Smooth muscle cell (in vitro differentiated cells): Measurements from ENCODE around the gene MMRN1. TPM values are rescaled to one million over a fixed set of nuclear protein-coding genes. Genes with fewer than 3 reads are reported as not detected.

Experiments used
- DNase-seq: peaks from one replicate; lab custom pipeline; 2025; ENCODE audit not compliant: unreplicated experiment; lab: John Stamatoyannopoulos, UW
- H2AFZ ChIP-seq: fragments of 200-600 bp; sonication (generic); 2 replicates; pipeline ENCODE4 v1.6.0; 2016; ENCODE audit warnings: antibody characterized with exemption, low read depth, mild to moderate bottlenecking
- H3F3A ChIP-seq: fragments of 200-600 bp; sonication (generic); 2 replicates; pipeline ENCODE4 v1.6.0; 2017; ENCODE audit warnings: antibody characterized with exemption, low read depth
- H3K27ac ChIP-seq: fragments of 200-600 bp; sonication (generic); 2 replicates; pipeline ENCODE4 v1.5.1; 2016; ENCODE audit warnings: low read depth, mild to moderate bottlenecking
- H3K27me3 ChIP-seq: fragments of 200-600 bp; sonication (generic); 2 replicates; pipeline ENCODE4 v1.6.1; 2016; ENCODE audit warnings: low read depth, mild to moderate bottlenecking
- H3K36me3 ChIP-seq: fragments of 200-600 bp; sonication (generic); 2 replicates; pipeline ENCODE4 v1.5.1; 2016; ENCODE audit warnings: low read depth
- H3K4me1 ChIP-seq: fragments of 200-600 bp; sonication (generic); 2 replicates; pipeline ENCODE4 v1.5.1; 2016; ENCODE audit warnings: low read depth
- H3K4me2 ChIP-seq: fragments of 200-600 bp; sonication (generic); 2 replicates; pipeline ENCODE4 v1.6.0; 2016; ENCODE audit warnings: mild to moderate bottlenecking
- H3K4me3 ChIP-seq: fragments of 200-600 bp; sonication (generic); 2 replicates; pipeline ENCODE4 v1.5.1; 2016; ENCODE audit warnings: mild to moderate bottlenecking
- H3K79me2 ChIP-seq: fragments of 200-600 bp; sonication (generic); 2 replicates; pipeline ENCODE4 v1.6.0; 2016; ENCODE audit warnings: low read depth, mild to moderate bottlenecking
- H3K9ac ChIP-seq: fragments of 200-600 bp; sonication (generic); 2 replicates; pipeline ENCODE4 v1.6.0; 2016; ENCODE audit warnings: low read depth
- H3K9me3 ChIP-seq: fragments of 200-600 bp; sonication (generic); replicated peaks from 2 replicates; pipeline ENCODE4 v1.5.1; 2016; ENCODE audit warnings: low read depth
- H4K20me1 ChIP-seq: fragments of 200-600 bp; sonication (generic); 2 replicates; pipeline ENCODE4 v1.6.0; 2016; ENCODE audit warnings: low read depth
- WGBS: methylation state at CpG from one replicate; pipeline ENCODE4 v1.1.7; 2016; ENCODE audit warnings: low lambda C conversion rate; 5-methylcytosine and 5-hydroxymethylcytosine counted together
- polyA plus RNA-seq: library from polyadenylated mRNA; unstranded; fragments of >200 nt; fragmentation: Nextera tagmentation; extraction: Ambion mirVana; gene quantifications from 2 replicates; pipeline ENCODE4 v1.2.1, GENCODE V29; 2016
- total RNA-seq: library from RNA; depleted of rRNA; stranded (reverse); fragments of >200 nt; gene quantifications from 2 replicates; pipeline ENCODE4 v1.2.3, GENCODE V29; 2014
- TF ChIP-seq, protein P1 (sequence below): fragments of 200-600 bp; sonication (generic); IDR thresholded peaks from 2 replicates; pipeline ENCODE4 v1.5.1; 2017; ENCODE audit warnings: borderline replicate concordance, mild to moderate bottlenecking, antibody characterized with exemption; ENCODE audit not compliant: insufficient read depth, poor library complexity, severe bottlenecking

The MMRN1 gene
- total and polyA plus RNA-seq, 2 experiments from 2014 or later = 0.04 TPM; not detected in 1

DNA sequence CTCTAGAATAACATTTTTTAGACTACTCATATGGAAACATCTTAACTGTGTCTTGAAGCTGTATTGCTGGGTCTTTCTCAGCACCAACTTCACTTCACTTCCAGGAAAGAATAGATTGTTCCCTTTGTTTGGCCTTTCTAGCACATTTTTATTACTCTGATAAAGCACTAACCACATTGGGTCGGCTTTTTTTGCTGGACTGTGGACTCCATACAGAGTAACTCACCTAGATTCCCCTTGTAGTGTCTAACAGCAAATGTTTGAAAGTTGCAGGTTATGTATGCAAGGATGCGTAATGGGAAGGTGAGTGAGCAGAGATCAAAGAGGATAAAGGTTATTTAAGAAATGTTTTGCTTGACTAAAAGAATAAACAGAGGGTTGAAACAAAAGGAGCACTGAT lies 101.2 kb downstream of the MMRN1 start:
- no peaks in the 10 kb centered on the region for H3K36me3 ChIP-seq
- no peaks in the 10 kb centered on the region for H3K79me2 ChIP-seq
- 88% methylated on average over 2 of the region's 2 CpGs for WGBS
- H3K4me3 ChIP-seq = no peak overlapping the region
- H3F3A ChIP-seq = no peaks in the 10 kb centered on the region
- TF ChIP-seq, protein P1, sequence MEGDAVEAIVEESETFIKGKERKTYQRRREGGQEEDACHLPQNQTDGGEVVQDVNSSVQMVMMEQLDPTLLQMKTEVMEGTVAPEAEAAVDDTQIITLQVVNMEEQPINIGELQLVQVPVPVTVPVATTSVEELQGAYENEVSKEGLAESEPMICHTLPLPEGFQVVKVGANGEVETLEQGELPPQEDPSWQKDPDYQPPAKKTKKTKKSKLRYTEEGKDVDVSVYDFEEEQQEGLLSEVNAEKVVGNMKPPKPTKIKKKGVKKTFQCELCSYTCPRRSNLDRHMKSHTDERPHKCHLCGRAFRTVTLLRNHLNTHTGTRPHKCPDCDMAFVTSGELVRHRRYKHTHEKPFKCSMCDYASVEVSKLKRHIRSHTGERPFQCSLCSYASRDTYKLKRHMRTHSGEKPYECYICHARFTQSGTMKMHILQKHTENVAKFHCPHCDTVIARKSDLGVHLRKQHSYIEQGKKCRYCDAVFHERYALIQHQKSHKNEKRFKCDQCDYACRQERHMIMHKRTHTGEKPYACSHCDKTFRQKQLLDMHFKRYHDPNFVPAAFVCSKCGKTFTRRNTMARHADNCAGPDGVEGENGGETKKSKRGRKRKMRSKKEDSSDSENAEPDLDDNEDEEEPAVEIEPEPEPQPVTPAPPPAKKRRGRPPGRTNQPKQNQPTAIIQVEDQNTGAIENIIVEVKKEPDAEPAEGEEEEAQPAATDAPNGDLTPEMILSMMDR = no peak
- no peak overlapping the region for H3K4me2 ChIP-seq
- no peak overlapping the region for H3K27ac ChIP-seq
- H3K9me3 ChIP-seq = no peaks in the 10 kb centered on the region
- peaks cover 3% of the 10 kb centered on the region for H3K4me1 ChIP-seq
- no peaks in the 10 kb centered on the region for H3K27me3 ChIP-seq
- H2AFZ ChIP-seq = no peak overlapping the region
- H3K9ac ChIP-seq = no peak overlapping the region
- H4K20me1 ChIP-seq = no peaks in the 10 kb centered on the region
- no peak for DNase-seq

DNA sequence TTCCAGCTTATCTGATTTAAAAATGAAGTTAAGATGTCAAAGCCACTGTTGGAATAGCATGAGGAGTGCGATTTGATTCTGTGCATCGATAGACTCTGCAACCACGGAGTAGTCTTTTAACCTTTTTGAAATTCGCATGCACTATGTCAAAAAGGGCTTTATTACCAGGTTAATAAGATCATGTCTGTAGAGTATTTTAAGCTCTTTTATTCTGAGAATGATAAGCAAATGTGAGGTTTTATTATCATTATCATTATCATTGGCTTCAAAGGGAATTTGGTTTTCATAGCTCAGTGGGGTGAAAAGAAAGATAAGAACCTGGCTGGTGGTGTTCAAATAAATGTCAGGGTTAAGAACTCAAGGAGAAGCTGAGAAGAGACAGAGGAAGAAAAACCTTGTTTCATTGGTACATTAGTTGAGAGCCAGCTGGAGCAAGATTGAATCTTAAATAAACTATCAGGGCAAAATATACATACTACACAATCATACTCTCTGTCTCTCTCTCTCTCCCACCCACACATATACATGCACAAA lies 102.6 kb downstream of the MMRN1 start:
- TF ChIP-seq, protein P1 = no peak
- Histone ChIP-seq H3K27ac (no peak overlapping the region), H3K4me1 (peaks cover 3% of the 10 kb centered on the region), H3K4me3 (no peak overlapping the region), H3K9me3 (no peaks in the 10 kb centered on the region), H3K4me2 (no peak overlapping the region), H3K36me3 (no peaks in the 10 kb centered on the region), H3K79me2 (no peaks in the 10 kb centered on the region), H3F3A (no peaks in the 10 kb centered on the region), H4K20me1 (no peaks in the 10 kb centered on the region), H2AFZ (no peak overlapping the region), H3K9ac (no peak overlapping the region), H3K27me3 (no peaks in the 10 kb centered on the region)
- no peak for DNase-seq
- WGBS = 87% methylated on average over 4 of the region's 4 CpGs

DNA sequence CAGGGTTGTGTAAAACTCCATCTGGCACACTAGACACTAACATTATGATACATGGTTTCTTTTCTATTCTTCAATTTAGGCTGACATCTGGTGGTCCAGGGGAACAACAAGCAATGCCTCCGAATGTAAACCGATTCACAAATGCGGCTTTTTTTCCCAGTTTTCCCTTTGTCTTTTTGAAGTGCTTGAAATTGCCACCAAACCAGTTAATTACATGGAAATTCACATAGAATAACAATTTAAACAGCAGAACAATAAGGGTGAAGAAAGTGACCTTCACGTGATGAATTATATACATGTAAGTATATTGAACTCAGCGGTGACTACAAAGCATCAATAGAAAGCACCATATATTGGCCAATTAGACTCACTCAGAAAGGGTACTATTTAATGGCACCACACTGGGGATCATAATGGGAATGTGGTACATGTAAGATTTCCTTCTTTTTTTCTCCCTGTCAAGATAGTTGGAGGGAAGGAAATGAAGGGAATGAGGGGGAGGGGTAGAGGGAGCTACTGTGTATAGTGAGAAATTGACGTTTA lies 103.9 kb downstream of the MMRN1 start:
- Histone ChIP-seq H3K79me2 (no peaks in the 10 kb centered on the region), H3K4me2 (no peak overlapping the region), H4K20me1 (no peaks in the 10 kb centered on the region), H3F3A (no peaks in the 10 kb centered on the region), H3K9me3 (no peaks in the 10 kb centered on the region), H3K36me3 (no peaks in the 10 kb centered on the region), H2AFZ (no peak overlapping the region), H3K27me3 (no peaks in the 10 kb centered on the region), H3K4me3 (no peak overlapping the region), H3K4me1 (peaks cover 3% of the 10 kb centered on the region), H3K9ac (no peak overlapping the region), H3K27ac (no peak overlapping the region)
- whole genome bisulfite sequencing = 81% methylated on average over 6 of the region's 6 CpGs
- TF ChIP-seq, protein P1 = no peak
- DNase-seq = no peak

DNA sequence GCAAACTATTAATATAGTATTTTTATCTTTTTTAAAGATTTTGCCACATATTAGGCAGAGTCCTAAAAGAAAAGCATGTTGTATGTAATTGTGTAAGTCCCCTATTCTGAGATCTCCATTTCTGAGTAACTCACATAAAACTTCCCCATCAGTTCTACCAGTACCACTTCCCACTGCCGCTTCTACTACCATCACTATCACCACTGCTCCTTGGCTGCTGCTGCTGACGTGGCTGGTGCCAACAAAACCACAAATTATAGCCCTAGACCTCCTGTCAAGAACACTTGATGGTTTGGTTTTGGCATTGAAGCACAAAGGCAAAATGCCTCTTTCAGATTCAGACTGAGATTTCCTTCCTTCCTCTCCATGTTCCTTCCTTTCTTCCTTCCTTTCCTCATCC lies 106.4 kb downstream of the MMRN1 start:
- H3K9me3 ChIP-seq = no peaks in the 10 kb centered on the region
- DNase-seq = no peak
- H3K4me3 ChIP-seq = no peak overlapping the region
- no peaks in the 10 kb centered on the region for H4K20me1 ChIP-seq
- 32% methylated on average over 2 of the region's 2 CpGs for WGBS
- no peaks in the 10 kb centered on the region for H3K27me3 ChIP-seq
- no peaks in the 10 kb centered on the region for H3K36me3 ChIP-seq
- no peak overlapping the region for H3K27ac ChIP-seq
- H3F3A ChIP-seq = no peaks in the 10 kb centered on the region
- H2AFZ ChIP-seq = no peak overlapping the region
- no peaks in the 10 kb centered on the region for H3K79me2 ChIP-seq
- H3K4me2 ChIP-seq = no peak overlapping the region
- TF ChIP-seq, protein P1 = no peak
- no peak overlapping the region for H3K9ac ChIP-seq
- peaks cover 3% of the 10 kb centered on the region for H3K4me1 ChIP-seq
